22Rv1 (cell line): ENCODE data around the gene WWOX.

Experiments
- ZFX ChIP-seq: fragments of 450-650 bp; IDR thresholded peaks from 2 replicates; pipeline ENCODE4 v1.6.1; 2017; ENCODE audit warnings: antibody characterized with exemption, borderline replicate concordance
- TF ChIP-seq, protein P1 (sequence below): fragments of 450-650 bp; IDR thresholded peaks from 2 replicates; pipeline ENCODE4 v1.5.1; 2017; ENCODE audit warnings: mild to moderate bottlenecking

DNA sequence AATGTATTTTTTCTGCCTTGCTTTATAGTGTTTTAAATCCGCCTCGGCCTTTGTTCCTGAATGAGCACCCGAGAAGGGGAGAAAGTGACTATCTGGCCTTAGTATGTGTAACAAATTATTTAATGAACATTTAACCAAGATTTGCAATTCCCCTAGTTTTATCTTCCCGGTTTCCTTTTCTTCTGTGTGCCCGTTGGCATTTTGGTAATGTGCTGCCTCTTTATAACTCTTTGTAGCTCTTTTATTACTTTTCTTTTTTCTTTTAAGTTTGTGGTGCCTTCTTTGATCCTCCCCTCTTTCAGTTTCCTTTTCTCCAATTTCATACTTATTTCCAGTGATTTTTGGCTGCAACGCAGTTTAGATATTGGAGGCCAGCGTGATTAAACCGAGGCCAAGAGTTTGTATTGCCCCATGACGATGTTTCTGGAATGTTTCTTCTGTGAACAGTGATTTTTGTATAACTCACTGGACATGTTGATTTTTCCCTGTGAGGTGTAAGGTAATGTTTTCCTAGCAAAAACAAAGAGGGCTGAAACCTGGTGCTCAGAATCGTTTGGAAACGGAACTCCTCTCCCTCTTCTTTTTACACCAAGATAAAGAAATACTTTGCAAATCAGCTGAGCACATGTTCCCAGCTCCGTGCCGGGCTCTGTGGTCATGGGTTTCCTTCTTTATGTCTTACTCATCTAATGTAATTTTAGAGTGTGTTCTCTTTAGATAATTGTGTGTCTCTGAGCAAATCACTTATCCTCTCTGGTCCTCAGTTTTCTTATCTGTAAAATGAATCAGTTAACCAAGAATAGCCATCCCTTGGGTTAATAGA, 344.3 kb downstream of the WWOX start:
- TF ChIP-seq, protein P1, sequence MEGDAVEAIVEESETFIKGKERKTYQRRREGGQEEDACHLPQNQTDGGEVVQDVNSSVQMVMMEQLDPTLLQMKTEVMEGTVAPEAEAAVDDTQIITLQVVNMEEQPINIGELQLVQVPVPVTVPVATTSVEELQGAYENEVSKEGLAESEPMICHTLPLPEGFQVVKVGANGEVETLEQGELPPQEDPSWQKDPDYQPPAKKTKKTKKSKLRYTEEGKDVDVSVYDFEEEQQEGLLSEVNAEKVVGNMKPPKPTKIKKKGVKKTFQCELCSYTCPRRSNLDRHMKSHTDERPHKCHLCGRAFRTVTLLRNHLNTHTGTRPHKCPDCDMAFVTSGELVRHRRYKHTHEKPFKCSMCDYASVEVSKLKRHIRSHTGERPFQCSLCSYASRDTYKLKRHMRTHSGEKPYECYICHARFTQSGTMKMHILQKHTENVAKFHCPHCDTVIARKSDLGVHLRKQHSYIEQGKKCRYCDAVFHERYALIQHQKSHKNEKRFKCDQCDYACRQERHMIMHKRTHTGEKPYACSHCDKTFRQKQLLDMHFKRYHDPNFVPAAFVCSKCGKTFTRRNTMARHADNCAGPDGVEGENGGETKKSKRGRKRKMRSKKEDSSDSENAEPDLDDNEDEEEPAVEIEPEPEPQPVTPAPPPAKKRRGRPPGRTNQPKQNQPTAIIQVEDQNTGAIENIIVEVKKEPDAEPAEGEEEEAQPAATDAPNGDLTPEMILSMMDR = no peak
- no peak for TF ChIP-seq ZFX
